GM18907 (cell line): Measurements from ENCODE around the gene ARPC2.

Experiments
- ATAC-seq: cut with Tn5 transposase; IDR thresholded peaks from one replicate; pipeline ENCODE4 v1.9.1; 2021; ENCODE audit warnings: mild to moderate bottlenecking, moderate library complexity; ENCODE audit not compliant: unreplicated experiment

The ARPC2 gene

DNA sequence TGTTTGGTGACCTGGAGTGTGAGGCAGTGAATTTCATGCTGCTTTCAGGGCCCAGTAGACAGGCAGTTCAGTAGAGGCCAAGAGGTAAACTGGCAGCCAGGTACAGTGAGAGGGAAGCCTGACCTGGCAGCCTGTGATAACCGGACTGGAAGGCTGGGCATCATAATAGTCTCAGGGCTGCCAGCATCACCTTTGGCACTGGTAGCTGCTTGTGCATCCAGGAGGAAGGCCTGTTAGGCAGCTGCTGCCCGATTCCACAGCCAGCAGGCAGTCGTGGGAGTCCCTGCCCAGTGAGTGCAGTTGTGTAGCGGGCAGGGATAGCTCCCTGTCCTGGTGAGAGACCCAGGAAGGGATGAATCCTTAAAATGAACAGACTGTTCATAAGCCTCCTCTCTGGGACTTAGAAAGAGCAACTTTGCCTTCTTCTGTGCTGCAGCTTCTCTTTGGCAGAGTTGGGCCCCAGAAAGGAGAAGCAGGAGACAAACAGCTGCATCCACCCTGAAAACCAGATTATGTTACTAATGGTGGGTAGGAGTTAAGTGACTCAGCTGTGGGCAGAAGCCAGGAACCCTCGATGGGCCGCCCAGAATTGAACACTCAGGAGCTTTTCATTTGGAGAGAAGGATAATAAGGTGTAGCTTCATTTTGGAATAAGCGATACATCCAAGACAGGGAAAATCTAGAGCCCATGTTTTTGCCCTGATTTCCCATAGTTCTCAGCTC lies 35.7 kb downstream of the ARPC2 start:
- ATAC-seq: no peak

DNA sequence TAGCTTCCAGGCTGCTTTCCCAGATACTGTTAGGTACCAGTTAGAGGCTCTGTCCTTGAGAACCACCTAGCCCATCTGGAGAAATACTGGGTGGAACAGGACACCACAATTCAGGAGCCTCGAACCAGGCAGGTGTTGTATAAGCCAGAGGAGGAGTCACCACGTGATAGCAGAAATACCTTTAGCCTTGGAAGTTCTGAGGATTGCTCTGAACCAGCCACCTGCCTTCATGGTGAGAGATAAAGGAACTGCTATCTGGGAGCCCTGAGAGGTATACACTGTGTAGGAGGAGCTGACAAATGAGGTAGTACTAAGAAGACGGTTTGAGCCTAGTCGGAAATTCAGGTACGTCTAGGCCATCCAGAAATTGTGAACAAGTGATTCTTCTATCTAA lies 36.2 kb downstream of the ARPC2 start:
- no peak for ATAC-seq

DNA sequence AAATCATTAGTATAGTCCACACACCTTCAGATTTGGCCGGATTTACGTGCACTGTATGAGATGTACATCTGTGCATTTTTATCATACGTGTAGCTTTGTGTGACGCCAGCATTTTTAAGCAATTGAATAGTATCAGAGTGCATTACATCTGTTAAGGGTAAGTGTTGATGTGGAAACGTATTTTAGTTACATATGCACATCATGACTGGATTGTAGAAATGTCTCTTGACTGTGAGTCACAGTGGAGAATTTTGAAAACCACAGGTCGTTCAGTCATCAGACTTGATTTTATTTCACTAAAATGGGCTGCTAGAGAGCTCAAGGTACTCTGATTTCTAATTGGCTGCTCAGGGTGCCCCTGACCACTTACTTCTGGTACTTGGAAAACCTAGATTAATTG lies 38.5 kb downstream of the ARPC2 start:
- ATAC-seq: no peak

DNA sequence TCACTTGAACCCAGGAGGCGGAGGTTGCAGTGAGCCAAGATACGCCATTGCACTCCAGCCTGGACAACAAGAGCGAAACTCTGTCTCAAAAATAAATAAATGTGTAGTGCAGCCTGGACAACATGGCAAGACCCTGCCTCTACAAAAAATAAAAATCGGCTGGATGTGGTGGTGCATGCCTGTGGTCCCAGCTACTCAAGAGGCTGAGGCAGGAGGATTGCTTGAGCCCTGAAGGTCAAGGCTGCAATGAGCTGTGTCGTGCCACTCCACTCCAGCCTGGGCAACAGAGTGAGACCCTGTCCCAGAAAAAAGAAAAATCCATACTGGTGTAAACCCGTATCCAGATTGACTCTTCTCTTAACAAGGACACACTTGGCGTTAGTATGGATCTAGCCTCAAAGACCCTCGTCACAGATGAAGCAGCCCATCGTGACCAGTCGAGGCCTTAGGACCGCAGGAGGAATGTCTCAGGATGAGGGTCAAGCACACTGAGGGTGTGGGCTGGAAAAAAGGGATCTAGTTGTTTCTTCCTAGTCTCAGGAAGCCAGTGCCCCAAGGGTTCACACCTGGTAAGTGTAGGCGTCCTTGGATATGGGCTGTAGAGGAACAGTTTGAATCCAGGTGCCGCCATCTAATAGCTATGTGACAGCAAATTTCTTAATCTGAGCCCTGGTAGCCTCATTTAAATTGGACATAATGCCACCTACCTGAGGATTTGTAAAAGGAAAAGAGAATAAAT lies 39.8 kb downstream of the ARPC2 start:
- ATAC-seq: no peak

DNA sequence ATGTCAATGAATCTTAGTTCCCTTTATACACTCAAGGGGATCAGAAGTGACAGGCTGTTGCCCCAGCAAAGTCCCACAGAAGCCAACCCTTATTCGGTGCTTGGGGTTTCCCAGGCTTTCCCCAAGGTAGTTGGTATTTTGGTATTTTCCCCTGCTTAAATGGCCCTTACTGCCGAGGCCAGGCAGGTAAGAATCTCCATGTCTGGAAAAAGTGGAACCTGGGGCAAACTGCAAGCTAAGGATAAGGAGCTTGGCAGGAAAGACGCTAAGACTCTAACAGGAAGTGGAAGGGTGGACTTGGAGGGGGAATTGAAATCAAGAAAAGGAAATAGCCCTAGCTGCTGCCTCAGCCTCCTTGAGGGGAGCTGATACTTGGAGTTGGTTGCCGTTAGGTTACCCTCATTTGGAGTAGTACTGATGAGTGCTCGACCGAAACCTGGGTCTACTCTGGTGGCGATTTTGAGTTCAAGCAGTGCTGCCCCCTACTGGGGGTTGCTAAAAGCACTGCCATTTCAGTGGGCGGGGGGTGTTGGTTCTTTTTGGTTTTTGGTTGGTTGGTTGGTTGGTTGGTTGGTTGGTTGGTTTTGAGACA lies 40.5 kb downstream of the ARPC2 start:
- peak; percentile 77 for ATAC-seq

DNA sequence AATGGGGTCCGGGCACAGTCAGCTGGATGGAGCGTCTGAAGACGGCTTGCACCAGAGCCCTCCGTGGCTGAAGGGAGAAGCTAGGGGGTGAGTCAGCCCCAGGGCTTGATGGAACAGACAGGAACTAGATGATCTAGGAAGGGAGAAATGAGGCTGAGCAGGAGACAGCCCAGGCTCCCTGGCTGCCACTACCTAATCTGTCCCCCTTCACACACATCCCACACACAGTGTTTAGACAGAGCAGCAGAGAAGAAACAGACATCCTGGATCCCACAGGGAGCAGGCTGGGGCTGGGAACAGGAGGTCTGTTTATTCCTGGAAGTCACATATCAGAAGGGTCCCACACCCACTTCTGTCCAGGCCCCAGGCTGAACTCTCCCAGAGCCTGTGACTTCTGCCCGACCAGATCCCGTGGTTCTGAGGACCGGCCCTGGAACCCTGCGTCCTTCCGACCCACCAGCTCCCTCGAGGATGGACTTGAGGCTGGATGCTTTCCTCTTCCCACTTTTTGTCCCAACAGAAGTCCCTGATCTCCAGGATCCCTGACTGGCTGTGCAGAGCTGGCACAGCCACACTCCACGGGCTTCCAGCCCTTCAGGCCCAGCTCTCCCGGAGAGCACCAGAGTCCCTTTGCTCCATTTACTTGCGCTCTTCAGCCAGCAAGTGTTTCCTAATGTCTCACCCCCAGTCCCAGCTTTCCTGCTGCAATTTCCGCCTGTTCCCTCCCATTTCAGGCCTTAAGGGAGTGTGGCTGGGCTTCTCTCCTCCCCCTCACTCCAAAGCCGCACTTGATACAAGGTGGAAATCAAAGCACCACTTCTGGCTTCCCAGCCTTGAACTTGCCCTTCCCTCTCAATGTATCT lies 42.3 kb downstream of the ARPC2 start:
- no peak for ATAC-seq

DNA sequence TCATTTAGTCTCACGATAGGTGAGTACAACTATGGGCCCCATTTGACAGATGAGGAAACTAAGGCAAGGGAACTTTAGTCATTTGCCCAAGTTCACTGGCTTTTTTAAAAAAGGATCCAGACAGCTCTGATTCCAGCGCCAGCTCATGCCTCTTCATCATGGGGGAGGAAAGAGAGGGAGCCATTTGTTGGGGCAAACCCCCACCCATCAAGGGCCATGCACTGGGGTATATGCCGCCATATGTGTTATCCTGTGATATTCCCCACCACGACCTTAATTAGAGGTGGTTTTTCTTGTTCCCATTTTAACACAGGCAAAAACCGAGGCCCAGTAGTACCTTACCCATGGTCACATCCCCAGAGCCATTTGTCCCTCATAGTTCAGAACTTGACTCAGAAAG lies 43.2 kb downstream of the ARPC2 start:
- no peak for ATAC-seq

DNA sequence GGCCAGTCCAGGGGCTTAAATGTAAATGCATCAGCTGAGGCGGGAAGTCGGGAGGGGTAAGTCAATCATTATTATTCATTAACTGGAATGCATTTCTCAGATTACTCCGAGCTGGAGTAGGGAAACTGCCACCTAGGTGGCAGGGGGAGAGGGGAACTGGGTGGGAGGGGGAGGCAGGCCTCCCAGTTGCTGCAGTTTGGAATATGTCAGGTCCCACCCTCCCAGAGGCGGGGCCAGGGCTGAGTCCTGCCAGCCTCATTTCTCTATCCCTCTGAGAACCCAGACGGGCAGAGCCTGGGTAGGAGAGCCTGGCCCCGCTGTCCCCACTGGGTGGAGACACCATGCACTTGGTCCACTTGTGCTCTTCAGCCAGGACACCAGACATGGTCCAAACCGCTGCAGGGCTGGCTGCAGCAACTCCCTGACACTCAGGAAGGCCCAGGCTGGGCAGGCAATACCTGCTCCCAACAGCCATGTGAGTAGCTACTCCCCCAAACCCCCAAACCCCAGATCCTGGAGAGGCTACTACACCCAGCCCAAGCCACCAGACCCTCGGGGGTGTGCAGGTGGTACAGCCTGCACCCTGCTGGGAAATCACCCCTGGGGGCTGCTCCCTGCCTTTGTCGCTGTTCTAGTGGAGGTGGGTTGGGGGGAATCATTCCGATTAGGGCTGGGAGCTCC lies 43.9 kb downstream of the ARPC2 start, which contains the start of gene GPBAR1:
Gene GPBAR1 (plus strand): TSS at position 274 of the 681 bp plus-strand sequence. CDS start 1,710 bp downstream, outside the sequence.
- ATAC-seq: no peak

DNA sequence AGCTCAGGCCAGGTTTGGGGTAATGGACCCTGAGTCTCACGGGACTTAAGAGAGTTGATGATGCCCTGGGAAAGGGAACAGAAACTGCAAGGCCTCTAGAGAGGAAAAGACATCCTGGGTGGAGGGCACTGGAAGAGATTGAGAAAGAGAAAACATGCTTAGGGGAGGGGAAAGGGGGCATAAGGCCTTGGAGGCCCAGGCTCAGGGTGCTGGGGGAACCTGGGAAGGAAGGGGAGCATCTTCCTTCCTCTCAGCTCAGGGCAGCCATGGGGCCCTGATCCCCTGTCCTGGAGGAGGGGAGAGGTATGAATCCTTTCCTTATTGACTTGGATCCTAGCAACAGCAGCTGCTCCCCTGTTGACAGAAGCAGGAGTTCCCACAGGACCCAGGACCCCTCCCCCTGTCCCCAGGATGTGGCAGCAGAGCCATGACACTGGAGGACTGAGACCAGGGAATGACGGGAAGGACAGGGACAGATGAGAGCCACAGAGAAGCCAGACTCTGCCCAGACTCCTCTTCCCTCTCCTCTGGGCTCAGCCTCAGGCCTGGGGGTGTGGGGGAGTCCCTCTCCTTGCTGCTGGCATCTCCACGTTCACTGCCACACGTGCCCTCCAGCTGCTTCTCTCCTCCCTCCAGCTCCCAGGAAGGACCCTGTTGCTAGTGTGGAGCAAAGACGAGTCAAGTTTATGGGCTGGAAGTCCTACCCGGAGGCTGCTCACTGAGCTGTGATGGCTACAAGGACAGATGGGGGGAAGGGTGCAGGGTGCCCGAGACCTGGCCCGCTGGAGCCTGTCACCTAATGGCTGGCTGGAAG lies 44.6 kb downstream of the ARPC2 start:
- ATAC-seq: no peak

DNA sequence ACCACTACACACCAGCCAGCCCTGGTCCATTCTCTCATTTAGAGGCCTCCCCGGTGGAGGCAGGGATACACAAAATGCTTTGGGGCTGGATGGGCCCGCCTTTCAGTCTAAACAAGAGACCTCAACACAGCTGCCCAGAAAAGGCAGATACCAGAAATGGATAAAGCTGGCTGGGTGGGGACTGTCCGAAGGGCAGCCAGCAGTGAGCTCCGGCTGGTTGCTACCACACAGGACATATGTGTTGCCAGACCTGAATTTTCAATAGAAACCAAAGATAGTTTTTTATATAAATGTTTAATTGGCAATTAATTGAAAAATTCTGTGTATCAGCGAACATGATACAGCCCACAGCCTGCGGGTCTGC lies 45.2 kb downstream of the ARPC2 start:
- no peak for ATAC-seq

DNA sequence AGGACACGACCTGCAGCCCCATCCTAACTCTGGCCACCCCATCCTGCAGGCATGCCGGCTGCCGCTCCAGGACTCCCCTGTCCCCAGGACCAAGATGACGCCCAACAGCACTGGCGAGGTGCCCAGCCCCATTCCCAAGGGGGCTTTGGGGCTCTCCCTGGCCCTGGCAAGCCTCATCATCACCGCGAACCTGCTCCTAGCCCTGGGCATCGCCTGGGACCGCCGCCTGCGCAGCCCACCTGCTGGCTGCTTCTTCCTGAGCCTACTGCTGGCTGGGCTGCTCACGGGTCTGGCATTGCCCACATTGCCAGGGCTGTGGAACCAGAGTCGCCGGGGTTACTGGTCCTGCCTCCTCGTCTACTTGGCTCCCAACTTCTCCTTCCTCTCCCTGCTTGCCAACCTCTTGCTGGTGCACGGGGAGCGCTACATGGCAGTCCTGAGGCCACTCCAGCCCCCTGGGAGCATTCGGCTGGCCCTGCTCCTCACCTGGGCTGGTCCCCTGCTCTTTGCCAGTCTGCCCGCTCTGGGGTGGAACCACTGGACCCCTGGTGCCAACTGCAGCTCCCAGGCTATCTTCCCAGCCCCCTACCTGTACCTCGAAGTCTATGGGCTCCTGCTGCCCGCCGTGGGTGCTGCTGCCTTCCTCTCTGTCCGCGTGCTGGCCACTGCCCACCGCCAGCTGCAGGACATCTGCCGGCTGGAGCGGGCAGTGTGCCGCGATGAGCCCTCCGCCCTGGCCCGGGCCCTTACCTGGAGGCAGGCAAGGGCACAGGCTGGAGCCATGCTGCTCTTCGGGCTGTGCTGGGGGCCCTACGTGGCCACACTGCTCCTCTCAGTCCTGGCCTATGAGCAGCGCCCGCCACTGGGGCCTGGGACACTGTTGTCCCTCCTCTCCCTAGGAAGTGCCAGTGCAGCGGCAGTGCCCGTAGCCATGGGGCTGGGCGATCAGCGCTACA lies 45.9 kb downstream of the ARPC2 start:
- no peak for ATAC-seq

DNA sequence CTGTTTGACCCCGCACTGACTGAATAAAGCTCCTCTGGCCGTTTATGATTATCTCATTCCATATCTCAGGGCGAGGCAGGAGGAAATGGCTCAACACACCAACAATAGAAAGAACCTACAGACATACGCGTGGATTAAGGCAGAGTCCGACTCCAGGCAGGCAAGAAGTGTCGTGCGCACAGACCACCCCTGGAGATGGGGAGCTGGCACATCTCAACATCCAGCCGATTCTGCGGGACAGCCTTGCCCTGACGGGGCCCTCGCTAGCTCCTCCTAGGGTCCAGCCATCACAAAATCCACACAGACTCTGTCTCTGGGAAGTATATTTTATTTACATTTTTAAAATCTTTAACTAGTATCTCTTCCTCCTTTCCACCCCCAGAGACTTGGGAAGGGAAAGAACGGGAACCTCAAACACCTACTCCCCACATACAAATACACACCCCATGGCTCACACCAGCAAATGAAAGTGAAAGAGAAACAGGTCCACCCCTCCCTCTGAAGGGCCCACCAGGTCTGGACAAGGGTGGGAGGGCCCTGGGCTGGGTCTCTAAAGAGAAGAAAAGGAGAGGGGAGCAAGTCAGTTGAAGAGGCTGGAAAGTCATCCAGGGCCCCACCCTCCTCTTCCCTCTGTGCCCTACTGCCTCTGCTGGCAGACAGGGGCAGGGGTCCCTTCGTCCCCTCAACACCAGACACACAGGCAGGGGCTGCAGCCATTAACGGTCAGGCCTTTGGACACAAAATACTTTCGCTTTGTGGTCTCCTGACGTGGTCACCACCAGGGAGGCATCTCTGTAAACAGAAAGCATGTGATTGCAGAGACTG lies 47.0 kb downstream of the ARPC2 start:
- ATAC-seq: no peak

DNA sequence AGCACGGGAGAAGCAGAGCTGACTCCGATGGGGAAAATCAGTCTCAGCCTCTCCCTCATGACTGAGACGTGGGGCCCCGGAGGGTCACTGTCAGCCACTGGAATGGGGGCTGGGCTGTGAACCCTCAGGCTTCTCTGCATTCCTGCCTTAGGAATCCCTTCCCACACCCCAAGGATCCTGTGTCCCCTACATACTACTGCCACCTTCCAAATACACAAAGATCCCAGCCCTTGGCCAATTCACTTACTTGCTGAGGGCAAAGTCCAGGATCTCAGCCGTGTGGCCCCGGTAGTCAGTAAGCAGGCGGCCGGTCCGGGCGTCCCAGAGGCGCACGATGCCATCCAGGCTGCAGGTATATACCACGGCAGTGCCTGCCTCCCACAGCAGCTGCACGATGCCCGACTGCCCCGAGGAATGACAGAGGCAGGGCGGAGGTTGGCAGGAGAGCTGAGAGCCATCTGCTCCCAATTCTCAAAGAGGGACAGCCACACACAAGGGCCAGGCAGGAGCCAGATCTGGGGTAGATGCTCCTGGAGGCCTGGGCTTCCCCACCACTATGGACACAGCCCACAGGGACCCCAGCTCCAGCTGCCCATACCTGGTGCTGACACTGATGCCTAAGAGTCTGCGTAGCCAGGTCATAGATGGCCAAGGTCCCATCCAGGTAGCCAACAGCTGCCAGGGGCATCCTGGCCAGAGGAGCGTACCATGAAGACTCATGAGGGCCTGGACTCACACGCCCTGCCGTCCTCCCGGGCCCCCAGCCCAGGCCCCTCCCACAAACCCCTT lies 48.0 kb downstream of the ARPC2 start:
- ATAC-seq: no peak

DNA sequence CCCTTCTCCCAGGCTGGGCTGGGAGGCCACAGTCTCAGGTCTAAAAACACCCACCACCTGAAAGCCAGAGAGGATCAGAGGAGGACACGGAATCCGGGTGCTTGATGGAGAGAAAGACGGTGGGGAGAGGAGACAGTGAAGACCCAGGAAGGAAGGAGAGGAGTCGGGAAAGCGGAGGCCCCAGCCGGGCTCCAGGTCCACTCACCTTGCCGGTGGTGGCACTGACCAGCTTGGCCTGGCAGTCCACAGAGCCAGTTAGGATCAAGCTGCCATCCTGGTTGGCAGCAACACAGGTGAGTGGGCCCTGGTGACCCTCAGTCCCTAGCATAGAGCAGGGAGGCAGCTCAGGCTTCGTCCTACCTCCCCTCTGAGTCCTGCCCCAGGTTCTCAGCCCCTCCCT lies 48.6 kb downstream of the ARPC2 start:
- ATAC-seq: no peak

DNA sequence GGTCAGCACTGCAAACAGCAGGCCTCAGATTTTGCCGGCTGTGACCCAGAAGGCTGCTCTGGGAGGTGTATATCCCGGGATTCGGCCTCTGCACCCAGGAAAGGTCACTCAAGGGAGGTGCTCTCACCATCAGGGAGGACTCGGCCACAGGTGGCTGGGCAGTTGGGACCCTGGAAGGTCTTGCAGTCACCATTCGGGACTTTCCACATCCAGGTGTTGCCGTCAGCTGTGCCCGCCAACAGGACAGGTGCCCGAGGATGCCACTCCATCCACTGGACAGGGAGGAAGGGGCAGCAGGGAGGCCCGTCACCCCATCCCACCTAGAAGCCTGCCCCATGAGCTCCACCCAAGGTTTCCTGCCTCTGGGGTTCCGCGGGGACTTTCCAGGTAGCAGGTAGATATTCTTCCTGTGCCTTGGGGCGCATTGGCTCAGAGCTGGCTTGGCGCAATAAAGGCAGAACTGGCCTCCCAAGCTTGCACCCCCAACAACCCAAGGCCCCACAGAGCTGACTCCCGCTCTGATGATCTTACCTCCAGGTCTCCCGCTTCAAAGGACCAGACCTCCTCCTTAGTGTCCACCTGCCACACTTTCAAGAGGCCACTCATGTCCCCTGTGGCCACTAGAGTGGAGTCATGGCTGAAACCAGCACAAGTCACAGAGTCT lies 49.5 kb downstream of the ARPC2 start:
- no peak for ATAC-seq

DNA sequence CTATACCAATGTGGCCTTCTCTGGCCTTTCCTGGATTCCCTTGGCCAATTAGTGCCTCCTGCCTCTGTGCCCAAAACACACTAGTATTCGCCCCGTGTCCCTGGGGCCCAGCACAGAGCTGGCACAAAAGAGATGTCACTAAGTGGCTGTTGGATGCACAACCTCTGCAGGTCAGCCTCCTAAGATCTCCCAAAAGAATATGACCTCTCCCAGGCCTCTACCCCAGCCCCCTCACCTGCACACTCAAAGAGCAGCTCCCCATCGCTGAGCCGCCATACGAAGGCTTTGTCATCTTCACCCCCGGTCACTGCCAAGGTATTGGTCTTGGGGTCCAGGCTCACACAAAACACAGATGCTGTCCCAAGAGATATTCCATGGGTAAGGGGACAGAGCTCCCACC lies 50.3 kb downstream of the ARPC2 start:
- ATAC-seq: no peak
